HL-60/S4 (cell line): ENCODE measurements around the gene SST.

Source experiments
- in situ Hi-C: fragments of 300-500 bp; cut with MboI; formaldehyde crosslinking; loops from 2 replicates; pipeline ENCODE4 v1.14.3; 2022; ENCODE audit warnings: low sequenced_read_pairs

SST gene

GRCh38 chr3:187669675-187670504, at the start of gene SST:
Gene SST, minus strand, starts transcription at chr3:187670394. Its CDS starts 103 bp downstream, at chr3:187670291.
- in situ Hi-C loops, result loop anchor here (10.0 kb wide), 1 partner anchor 345 kb away; no protein-coding TSS in a partner anchor

GRCh38 chr3:187719628-187720336, 49.6 kb upstream of the SST start:
- in situ Hi-C loops, result loop anchor here (10.0 kb wide), 1 partner anchor 395 kb away; no protein-coding TSS in a partner anchor

GRCh38 chr3:187718802-187719201, 48.6 kb upstream of the SST start:
- in situ Hi-C loops, result loop anchor here (10.0 kb wide), 1 partner anchor 394 kb away; no protein-coding TSS in a partner anchor

GRCh38 chr3:187717572-187717971, 47.4 kb upstream of the SST start:
- in situ Hi-C loops, result loop anchor here (10.0 kb wide), 1 partner anchor 393 kb away; no protein-coding TSS in a partner anchor

GRCh38 chr3:187714404-187714979, 44.3 kb upstream of the SST start:
- in situ Hi-C loops, result loop anchor here (10.0 kb wide), 1 partner anchor 390 kb away; no protein-coding TSS in a partner anchor

GRCh38 chr3:187713504-187713903, 43.3 kb upstream of the SST start:
- in situ Hi-C loops, result loop anchor here (10.0 kb wide), 1 partner anchor 389 kb away; no protein-coding TSS in a partner anchor

GRCh38 chr3:187709155-187709554, 39.0 kb upstream of the SST start:
- in situ Hi-C loops, result no loop called here

GRCh38 chr3:187708696-187709095, 38.5 kb upstream of the SST start:
- in situ Hi-C loops, result no loop called here

GRCh38 chr3:187706971-187707370, 36.8 kb upstream of the SST start:
- in situ Hi-C loops, result no loop called here

- in situ Hi-C loops, result no loop called here
Observed at GRCh38 chr3:187705164-187705563, 35.0 kb upstream of the SST start.

GRCh38 chr3:187702507-187703033, 32.4 kb upstream of the SST start, which contains the start of gene RTP2:
Gene RTP2, minus strand, starts transcription at chr3:187702557. Its CDS starts 429 bp downstream, at chr3:187702128.
- in situ Hi-C loops, result no loop called here

GRCh38 chr3:187700249-187700648, 30.1 kb upstream of the SST start:
- in situ Hi-C loops, result no loop called here

GRCh38 chr3:187698499-187699399, 28.6 kb upstream of the SST start:
- in situ Hi-C loops, result no loop called here

- in situ Hi-C loops, result no loop called here
Observed at GRCh38 chr3:187696021-187696420, 25.8 kb upstream of the SST start.

- in situ Hi-C loops, result no loop called here
Observed at GRCh38 chr3:187695449-187695848, 25.3 kb upstream of the SST start.

- in situ Hi-C loops, result no loop called here
Observed at GRCh38 chr3:187694801-187695200, 24.6 kb upstream of the SST start.

GRCh38 chr3:187693431-187693830, 23.2 kb upstream of the SST start:
- in situ Hi-C loops, result no loop called here

GRCh38 chr3:187689984-187690383, 19.8 kb upstream of the SST start:
- in situ Hi-C loops, result no loop called here

- in situ Hi-C loops, result no loop called here
Observed at GRCh38 chr3:187686621-187687273, 16.6 kb upstream of the SST start.
